Gastroesophageal sphincter (tissue), 3 donors: Measurements from ENCODE around the gene TNMD.

Experiments used
- EP300 ChIP-seq: sonication (generic); formaldehyde crosslinking; IDR thresholded peaks from one replicate; pipeline ENCODE4 v1.6.1; 2017; ENCODE audit warnings: antibody characterized with exemption, mild to moderate bottlenecking
- POLR2AphosphoS5 ChIP-seq: sonication (generic); formaldehyde crosslinking; IDR thresholded peaks from one replicate; pipeline ENCODE4 v1.6.1; 2017; ENCODE audit warnings: antibody characterized with exemption
- TF ChIP-seq, protein P1 (sequence below), 4 experiments: fragments of 200-600 bp in 2 of 4; fragments of 450-650 bp in 2 of 4; sonication (generic) in 1 of 4; IDR thresholded peaks; one replicate each; pipeline ENCODE4 v1.5.1; 2017 to 2019; ENCODE audit warnings: antibody characterized with exemption in 4 of 4, mild to moderate bottlenecking in 2 of 4, moderate library complexity in 2 of 4

DNA sequence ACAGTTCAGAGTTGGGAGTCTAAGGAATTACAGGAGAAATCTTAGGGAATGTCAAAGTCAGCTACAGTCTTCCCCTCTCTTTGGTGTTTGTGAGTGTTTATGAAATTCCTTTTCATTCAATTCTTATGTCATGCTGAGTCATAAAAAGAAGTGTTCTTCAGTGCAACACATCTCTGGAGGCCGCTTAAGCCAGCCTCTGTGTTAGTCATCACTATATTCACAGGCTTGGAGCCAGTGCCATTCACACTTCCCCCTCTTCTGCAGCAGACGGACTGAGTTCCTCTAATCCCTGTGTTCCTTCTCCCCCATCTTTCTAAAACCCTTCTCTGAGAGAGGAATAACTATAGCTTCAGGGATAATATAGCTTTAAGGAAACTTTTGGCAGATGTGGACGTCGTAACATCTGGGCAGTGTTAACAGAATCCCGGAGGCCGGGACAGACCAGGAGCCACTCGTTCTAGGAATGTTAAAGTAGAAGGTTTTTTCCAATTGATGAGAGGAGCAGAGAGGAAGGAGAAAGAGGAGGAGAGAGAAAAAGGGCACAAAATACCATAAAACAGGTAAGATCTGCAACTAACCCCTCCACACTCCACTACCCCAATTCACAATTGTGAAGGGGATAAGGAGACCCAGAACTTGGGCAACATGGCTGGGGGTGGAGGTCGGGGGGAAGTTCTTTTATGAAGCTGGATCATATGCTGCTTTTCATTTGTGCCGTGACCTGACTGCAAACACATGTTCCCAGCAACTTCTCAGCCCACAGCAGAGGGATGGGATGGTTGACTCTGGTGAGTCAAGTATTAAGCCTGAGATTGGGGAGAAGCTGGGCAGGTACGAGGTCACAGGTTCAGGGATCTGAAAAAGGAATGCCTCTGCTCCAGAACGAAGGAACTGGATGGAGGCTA is 59.5 kb downstream of the TNMD start, which contains the start of gene SRPX2:
- TF ChIP-seq, protein P1, sequence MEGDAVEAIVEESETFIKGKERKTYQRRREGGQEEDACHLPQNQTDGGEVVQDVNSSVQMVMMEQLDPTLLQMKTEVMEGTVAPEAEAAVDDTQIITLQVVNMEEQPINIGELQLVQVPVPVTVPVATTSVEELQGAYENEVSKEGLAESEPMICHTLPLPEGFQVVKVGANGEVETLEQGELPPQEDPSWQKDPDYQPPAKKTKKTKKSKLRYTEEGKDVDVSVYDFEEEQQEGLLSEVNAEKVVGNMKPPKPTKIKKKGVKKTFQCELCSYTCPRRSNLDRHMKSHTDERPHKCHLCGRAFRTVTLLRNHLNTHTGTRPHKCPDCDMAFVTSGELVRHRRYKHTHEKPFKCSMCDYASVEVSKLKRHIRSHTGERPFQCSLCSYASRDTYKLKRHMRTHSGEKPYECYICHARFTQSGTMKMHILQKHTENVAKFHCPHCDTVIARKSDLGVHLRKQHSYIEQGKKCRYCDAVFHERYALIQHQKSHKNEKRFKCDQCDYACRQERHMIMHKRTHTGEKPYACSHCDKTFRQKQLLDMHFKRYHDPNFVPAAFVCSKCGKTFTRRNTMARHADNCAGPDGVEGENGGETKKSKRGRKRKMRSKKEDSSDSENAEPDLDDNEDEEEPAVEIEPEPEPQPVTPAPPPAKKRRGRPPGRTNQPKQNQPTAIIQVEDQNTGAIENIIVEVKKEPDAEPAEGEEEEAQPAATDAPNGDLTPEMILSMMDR (IDR thresholded peaks at IDR 0.05) = no peak
- peak; percentile 71 for TF ChIP-seq POLR2AphosphoS5
- no peak for TF ChIP-seq EP300
